ENCODE measurements around the gene CAMKMT.

CAMKMT gene

GRCh38 chr2:44759823-44760222 is 398.1 kb downstream of the CAMKMT start:
- FAIRE-seq (no peak), DNase-seq (ENCODE audit: insufficient read length, low spot score) (no peak)

DNA sequence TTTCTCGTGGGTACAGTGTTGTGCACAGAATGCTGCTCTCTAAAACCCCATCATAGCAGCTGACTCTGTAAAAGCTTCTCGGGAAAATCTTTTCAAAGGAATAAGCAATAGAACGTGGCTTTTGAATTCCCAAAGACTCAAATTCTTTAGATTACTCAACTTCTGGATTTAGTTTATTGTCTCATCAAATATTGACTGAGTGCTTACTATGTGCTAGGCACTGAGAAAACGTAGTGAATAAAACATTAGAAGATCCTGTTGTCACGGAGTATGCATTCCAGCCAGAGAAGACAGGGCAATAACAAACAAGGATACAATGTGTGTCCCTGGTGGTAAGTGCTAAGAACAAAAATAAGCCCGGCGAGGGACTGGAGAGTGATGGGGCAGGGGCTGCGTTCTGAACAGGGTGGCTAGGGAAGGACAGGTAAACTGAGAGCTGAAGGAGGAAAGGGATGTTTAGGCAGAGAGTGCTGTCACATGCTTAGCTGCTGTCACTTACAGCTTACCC is 401.6 kb downstream of the CAMKMT start:
- FAIRE-seq (no peak), DNase-seq (ENCODE audit: insufficient read length, low spot score) (no peak)

- FAIRE-seq (no peak), DNase-seq (ENCODE audit: insufficient read length, low spot score) (no peak)
These were observed 404.5 kb downstream of the CAMKMT start for GRCh38 chr2:44766220-44766619.

- DNase-seq (ENCODE audit: insufficient read length, low spot score) (no peak), FAIRE-seq (no peak)
These were observed 405.0 kb downstream of the CAMKMT start for GRCh38 chr2:44766777-44767176.

DNA sequence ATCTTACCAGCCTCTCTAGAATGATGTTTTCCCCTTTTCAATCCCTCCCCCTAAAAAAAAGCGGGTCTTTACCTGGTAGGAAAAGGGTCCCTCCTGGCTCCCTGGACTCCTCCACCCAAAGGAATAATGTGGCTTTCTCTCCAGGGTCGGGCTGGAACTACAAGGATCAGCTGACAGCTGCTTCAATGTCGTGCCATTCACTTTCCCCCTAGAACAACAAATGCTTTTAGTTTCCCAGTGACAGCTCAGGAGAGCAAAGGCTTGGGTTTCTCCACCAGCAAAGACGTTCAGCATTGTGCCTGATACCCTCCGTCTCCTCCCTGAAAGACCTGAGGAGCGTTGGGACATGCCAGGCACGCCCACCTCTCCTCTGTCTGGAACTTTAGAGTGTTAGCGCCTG is 405.9 kb downstream of the CAMKMT start:
- DNase-seq (ENCODE audit: insufficient read length, low spot score) (no peak), FAIRE-seq (no peak)

DNA sequence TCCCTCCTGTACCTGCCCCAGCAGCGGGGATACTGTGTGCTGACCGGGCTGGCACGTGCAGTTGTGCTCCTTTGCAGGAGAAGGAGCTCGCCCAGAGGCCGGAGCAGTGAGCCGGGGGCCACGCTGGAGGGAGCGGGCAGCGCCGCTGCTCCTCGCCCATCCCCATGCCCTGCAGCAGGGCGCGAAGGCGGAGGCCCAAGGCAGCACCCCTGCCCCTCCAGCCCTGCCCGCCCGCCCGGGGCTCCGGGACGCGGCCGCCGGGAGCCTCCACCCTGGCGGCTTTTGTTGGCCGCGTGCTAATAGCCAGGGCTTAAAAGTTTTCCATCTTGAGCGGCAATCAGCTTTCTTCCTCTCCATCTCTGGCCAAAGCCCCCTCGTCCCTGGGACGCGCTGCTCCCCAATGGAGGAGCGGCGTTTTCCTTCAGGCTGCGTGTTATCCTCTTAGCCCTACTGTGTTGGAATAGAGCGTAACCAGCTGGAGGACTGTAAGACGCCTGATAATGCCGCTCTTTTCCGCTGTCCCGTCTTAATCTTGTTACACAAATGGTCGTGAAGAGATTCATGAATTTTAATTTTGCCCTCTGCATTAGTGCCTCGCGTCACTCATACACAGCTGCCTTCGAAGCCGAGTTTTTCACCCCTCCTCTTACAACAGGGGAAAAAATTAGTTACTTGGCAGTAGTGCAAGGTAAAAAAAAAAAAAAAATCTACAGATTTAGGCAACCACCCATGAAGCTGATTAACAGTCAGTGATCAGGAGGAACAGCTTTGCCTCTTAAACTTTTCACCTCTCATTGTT is 406.9 kb downstream of the CAMKMT start:
- DNase-seq (ENCODE audit: insufficient read length, low spot score) (no peak), FAIRE-seq (no peak)

DNA sequence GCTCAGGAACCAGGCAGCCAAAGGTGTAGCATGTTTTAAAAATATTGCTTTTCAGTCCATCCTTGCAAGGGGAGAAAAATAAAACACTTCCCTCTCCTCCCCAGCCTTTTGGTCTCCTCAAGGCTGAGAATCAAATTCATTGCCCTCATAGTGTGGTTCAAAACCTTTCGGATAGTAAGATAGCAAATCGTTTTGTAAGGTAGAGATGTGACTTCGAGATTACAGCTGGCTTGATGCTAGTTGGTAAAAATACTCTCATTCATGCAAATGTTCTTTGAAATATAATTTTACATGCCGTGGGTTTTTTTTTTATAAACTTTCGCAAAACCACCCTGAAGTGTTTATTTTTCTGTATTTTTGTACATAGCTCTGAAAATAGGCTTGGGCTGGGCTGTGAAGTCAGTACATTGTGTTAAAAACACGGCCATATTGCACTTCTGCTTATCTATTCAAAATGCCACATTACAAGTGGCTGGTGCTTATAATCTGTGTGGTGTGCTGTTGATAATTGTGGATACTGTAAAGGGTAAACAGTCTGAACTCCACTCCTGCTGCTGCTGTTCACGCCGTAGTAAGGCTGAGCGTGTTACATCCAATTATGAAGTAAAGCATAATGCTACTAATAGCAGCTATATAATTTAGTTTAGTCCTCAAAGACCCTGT is 407.7 kb downstream of the CAMKMT start:
- FAIRE-seq (peak; percentile 14), DNase-seq (ENCODE audit: insufficient read length, low spot score) (no peak)

GRCh38 chr2:44770221-44771195 is 408.8 kb downstream of the CAMKMT start:
- DNase-seq (ENCODE audit: insufficient read length, low spot score) (no peak), FAIRE-seq (no peak)

DNA sequence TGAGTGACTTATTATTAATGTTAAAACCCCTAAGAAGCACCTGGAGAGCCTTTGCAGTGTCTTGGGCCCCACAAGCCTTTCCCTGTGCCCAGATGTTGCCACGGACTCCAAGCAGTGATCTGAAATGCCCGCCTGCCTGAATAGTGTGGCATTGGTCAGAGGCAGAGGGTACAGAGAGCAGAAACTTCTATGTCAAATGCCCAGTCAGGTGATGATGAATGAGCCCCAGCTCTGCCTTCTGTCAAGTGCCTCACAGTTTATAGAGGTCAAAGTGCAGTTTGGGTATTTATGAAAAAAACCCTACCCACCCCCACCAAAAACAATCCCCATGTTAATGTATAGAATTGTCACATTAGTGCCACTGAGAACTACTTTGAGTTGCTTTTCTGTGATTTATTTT is 409.8 kb downstream of the CAMKMT start:
- FAIRE-seq (no peak), DNase-seq (ENCODE audit: insufficient read length, low spot score) (no peak)

DNA sequence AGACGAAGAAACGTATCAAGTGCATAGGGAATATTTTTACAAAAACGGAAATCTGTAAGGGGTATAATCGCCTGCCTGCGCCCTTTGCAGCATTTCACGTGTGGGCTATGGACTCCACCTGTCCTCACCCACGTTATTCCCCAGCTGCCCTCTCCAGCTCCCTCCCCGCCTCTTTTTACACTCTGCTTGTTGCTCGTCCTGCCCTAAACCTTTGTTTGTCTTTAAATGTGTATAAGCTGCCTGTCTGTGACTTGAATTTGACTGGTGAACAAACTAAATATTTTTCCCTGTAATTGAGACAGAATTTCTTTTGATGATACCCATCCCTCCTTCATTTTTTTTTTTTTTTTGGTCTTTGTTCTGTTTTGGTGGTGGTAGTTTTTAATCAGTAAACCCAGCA is 410.4 kb downstream of the CAMKMT start:
- DNase-seq (ENCODE audit: insufficient read length, low spot score) (no peak), FAIRE-seq (peak; percentile 21)

- DNase-seq (ENCODE audit: insufficient read length, low spot score) (no peak), FAIRE-seq (no peak)
These were observed 411.1 kb downstream of the CAMKMT start for GRCh38 chr2:44772669-44773378.

- no peak for DNase-seq (ENCODE audit: insufficient read length, low spot score)
- peak; percentile 33 for FAIRE-seq
These were observed 413.2 kb downstream of the CAMKMT start for GRCh38 chr2:44774826-44775492.

- FAIRE-seq (no peak), DNase-seq (ENCODE audit: insufficient read length, low spot score) (no peak)
These were observed 415.3 kb downstream of the CAMKMT start for GRCh38 chr2:44777036-44777435.

DNA sequence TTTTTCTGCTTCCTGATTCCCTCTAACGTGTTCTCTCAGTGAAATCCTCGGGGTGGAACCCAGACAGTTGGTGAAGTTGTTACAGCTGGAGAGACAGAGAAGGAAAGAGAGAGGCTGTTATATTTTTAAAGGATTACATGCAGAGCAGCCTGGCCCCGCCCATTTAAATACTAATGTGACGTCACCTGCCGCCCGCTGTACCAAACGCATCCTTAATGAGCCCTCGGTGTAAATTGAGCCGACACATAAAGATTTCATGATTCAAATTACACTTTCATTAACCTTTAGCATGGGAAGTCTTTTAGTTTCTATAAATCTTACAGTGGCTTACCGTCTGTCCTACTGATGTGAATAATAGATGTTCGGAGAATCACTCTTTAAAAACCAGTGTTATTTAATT is 415.8 kb downstream of the CAMKMT start:
- no peak for FAIRE-seq
- no peak for DNase-seq (ENCODE audit: insufficient read length, low spot score)

DNA sequence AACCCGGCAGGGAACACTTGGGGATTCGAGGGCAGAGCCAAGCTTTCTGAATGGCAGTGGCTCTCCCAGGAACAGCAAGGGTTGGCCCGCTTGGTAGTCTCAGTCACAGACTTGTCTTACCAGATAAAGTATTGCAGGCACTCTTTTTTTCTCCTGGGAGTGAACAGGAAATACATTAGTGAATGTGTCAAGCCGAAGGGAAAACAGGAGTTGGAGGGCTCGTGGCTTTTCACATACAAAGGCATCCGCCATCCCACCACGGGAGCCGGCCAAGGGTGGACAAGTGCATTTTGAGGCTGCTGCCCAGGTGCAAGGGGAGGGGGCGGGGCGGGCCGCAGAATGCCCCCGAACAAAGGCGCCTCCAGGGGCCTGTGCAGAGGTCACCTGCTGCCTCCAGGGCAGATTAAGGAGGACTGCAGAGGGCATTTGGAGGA is 416.5 kb downstream of the CAMKMT start:
- DNase-seq (ENCODE audit: insufficient read length, low spot score) (no peak), FAIRE-seq (no peak)

GRCh38 chr2:44778671-44779476 is 417.1 kb downstream of the CAMKMT start:
- DNase-seq (ENCODE audit: insufficient read length, low spot score) (peak; percentile 89), FAIRE-seq (peak; percentile 93)

- DNase-seq (ENCODE audit: insufficient read length, low spot score): no peak
- FAIRE-seq: no peak
These were observed 418.0 kb downstream of the CAMKMT start for GRCh38 chr2:44779793-44780192.

DNA sequence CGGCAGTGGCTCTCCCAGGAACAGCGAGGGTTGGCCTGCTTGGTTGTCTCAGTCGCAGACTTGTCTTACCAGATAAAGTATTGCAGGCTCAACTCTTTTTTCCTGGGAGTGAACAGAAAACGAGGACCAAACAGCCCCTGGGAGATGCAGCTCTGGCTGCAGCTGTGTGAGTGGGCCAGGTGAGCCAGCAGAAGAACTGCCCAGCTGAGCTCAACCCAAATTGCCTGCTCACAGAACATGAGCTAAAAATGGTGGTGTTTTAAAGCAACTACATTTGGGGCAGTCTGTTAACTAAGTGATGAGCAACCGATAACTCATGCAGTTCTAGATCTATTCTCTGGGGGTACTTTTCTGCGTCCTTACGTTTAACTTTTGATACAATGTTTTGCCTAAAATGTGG is 418.7 kb downstream of the CAMKMT start:
- no peak for DNase-seq (ENCODE audit: insufficient read length, low spot score)
- no peak for FAIRE-seq

DNA sequence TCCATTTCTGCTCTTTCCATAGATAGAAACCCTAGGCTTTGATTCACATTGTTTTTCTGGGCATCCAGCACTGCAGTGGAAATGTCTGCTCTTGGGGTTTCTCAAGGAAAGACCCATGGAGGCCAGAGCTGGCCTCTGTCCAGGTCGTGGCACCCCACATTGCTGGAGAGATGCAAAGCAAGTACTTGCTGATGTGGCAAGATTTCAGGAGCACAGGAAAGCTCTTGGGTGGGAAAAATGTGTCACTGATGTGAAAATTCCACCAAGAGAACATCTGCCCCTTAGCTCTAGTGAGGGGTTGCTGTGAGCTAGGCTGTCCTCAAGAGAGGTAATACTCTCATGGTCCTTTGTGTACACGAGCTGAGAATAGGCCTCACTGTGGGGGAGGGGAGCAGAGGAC is 423.7 kb downstream of the CAMKMT start:
- no peak for DNase-seq (ENCODE audit: insufficient read length, low spot score)
- no peak for FAIRE-seq
